ENCODE results near the gene HP1BP3. TPM values are rescaled to one million over a fixed set of nuclear protein-coding genes. Genes with fewer than 3 reads are reported as not detected.

HP1BP3 gene
- total and polyA plus RNA-seq, 2 of the 4 experiments (the other 2 are of a cell fraction), result 88.4 to 151 TPM

GRCh38 chr1:20767271-20767670 lies 19.8 kb downstream of the HP1BP3 start:
- no peak overlapping the region for H2BK15ac ChIP-seq (ENCODE audit: low read depth, low read length)
- no peak overlapping the region for H3K4ac ChIP-seq (ENCODE audit: low read depth, low read length)
- no peak overlapping the region for H2BK20ac ChIP-seq (ENCODE audit: low read depth, low read length)
- peaks cover 65% of the 10 kb centered on the region for H3K36me3 ChIP-seq (ENCODE audit: control insufficient read depth, insufficient read depth, low read length)
- ATAC-seq (ENCODE audit: low read depth), result no peak
- BruUV-seq (replicated peaks), result no TSS peak
- H3K9ac ChIP-seq (ENCODE audit: low read depth, low read length), result no peak overlapping the region
- H3K4me1 ChIP-seq (ENCODE audit: control insufficient read depth, insufficient read depth, low read length), result no peaks in the 10 kb centered on the region
- intact Hi-C loops (cut with micrococcal nuclease), result no loop called here
- H2AK9ac ChIP-seq (replicated peaks; ENCODE audit: low read depth, low read length, poor library complexity), result no peak overlapping the region
- no peaks in the 10 kb centered on the region for H3K9me3 ChIP-seq (ENCODE audit: control insufficient read depth, insufficient read depth, low read length)
- H3K23ac ChIP-seq (ENCODE audit: low read depth, low read length), result no peak overlapping the region
- no peak for DNase-seq
- POLR2A ChIA-PET (ENCODE audit: unreplicated experiment), result no interaction called here
- H3K56ac ChIP-seq (ENCODE audit: extremely low read depth, insufficient read depth, low read length), result no peak overlapping the region
- no peaks in the 10 kb centered on the region for H3K27me3 ChIP-seq (ENCODE audit: control insufficient read depth, insufficient read depth, low read length)
- no peak overlapping the region for H4K91ac ChIP-seq (ENCODE audit: insufficient read depth, low read depth, low read length)
- H4K5ac ChIP-seq (ENCODE audit: low read depth, low read length), result no peak overlapping the region
- no peaks in the 10 kb centered on the region; the same call in 1 of the 2 replicates for H3K9me1 ChIP-seq (ENCODE audit: insufficient read depth, low read length)
- TF ChIP-seq CHD1 (IDR thresholded peaks at IDR 0.05; ENCODE audit: low read depth, low read length), result no peak
- no peak for TF ChIP-seq FOS (IDR thresholded peaks at IDR 0.05; ENCODE audit: low read depth, low read length)
- TF ChIP-seq MXI1 (IDR thresholded peaks at IDR 0.05; ENCODE audit: borderline replicate concordance, low read depth, low read length), result no peak
- TF ChIP-seq MAZ (IDR thresholded peaks at IDR 0.05; ENCODE audit: borderline replicate concordance, low read depth, low read length), result no peak
- TF ChIP-seq, protein P1, sequence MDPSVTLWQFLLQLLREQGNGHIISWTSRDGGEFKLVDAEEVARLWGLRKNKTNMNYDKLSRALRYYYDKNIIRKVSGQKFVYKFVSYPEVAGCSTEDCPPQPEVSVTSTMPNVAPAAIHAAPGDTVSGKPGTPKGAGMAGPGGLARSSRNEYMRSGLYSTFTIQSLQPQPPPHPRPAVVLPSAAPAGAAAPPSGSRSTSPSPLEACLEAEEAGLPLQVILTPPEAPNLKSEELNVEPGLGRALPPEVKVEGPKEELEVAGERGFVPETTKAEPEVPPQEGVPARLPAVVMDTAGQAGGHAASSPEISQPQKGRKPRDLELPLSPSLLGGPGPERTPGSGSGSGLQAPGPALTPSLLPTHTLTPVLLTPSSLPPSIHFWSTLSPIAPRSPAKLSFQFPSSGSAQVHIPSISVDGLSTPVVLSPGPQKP (IDR thresholded peaks at IDR 0.05; ENCODE audit: borderline replicate concordance, low read depth, low read length), result no peak
- TF ChIP-seq SMC3 (IDR thresholded peaks at IDR 0.05; ENCODE audit: low read depth, low read length), result no peak
- TF ChIP-seq, protein P2, sequence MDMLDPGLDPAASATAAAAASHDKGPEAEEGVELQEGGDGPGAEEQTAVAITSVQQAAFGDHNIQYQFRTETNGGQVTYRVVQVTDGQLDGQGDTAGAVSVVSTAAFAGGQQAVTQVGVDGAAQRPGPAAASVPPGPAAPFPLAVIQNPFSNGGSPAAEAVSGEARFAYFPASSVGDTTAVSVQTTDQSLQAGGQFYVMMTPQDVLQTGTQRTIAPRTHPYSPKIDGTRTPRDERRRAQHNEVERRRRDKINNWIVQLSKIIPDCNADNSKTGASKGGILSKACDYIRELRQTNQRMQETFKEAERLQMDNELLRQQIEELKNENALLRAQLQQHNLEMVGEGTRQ (IDR thresholded peaks at IDR 0.05; ENCODE audit: low read depth, low read length), result no peak
- no peak for TF ChIP-seq RAD21 (IDR thresholded peaks at IDR 0.05; ENCODE audit: low read length)
- TF ChIP-seq BHLHE40 (IDR thresholded peaks at IDR 0.05; ENCODE audit: low read depth, low read length), result no peak
- no peak for TF ChIP-seq CEBPB (IDR thresholded peaks at IDR 0.05; ENCODE audit: low read depth, low read length)
- TF ChIP-seq, protein P3, sequence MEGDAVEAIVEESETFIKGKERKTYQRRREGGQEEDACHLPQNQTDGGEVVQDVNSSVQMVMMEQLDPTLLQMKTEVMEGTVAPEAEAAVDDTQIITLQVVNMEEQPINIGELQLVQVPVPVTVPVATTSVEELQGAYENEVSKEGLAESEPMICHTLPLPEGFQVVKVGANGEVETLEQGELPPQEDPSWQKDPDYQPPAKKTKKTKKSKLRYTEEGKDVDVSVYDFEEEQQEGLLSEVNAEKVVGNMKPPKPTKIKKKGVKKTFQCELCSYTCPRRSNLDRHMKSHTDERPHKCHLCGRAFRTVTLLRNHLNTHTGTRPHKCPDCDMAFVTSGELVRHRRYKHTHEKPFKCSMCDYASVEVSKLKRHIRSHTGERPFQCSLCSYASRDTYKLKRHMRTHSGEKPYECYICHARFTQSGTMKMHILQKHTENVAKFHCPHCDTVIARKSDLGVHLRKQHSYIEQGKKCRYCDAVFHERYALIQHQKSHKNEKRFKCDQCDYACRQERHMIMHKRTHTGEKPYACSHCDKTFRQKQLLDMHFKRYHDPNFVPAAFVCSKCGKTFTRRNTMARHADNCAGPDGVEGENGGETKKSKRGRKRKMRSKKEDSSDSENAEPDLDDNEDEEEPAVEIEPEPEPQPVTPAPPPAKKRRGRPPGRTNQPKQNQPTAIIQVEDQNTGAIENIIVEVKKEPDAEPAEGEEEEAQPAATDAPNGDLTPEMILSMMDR (conservative IDR thresholded peaks at IDR 0.05; ENCODE audit: low read depth, low read length), result no peak
- TF ChIP-seq RCOR1 (IDR thresholded peaks at IDR 0.05; ENCODE audit: insufficient replicate concordance, low read length), result no peak
- TF ChIP-seq MAFK (IDR thresholded peaks at IDR 0.05; ENCODE audit: low read depth, low read length), result no peak
- no peak for TF ChIP-seq NFE2L2 (IDR thresholded peaks at IDR 0.05; ENCODE audit: low read depth, low read length)
- TF ChIP-seq RFX5 (IDR thresholded peaks at IDR 0.05; ENCODE audit: low read depth, low read length), result no peak
- TF ChIP-seq POLR2A (IDR thresholded peaks at IDR 0.05; ENCODE audit: low read depth, low read length), result no peak
- peaks cover 10% of the 10 kb centered on the region; the same call in 1 of the 2 replicates for H4K20me1 ChIP-seq (ENCODE audit: insufficient read depth, low read length)
- H2AK5ac ChIP-seq (ENCODE audit: low read depth, low read length), result no peak overlapping the region
- H3K4me2 ChIP-seq (ENCODE audit: low read depth, low read length), result no peak overlapping the region
- H2BK120ac ChIP-seq (ENCODE audit: low read depth, low read length), result no peak overlapping the region
- H3K14ac ChIP-seq (replicated peaks; ENCODE audit: low read depth, low read length), result no peak overlapping the region
- no peak overlapping the region for H2BK5ac ChIP-seq (ENCODE audit: low read depth, low read length, poor library complexity, severe bottlenecking)
- CTCF ChIA-PET, result no interaction called here
- no peak overlapping the region for H2AFZ ChIP-seq (replicated peaks; ENCODE audit: low read length, poor library complexity)
- no peak overlapping the region for H3K18ac ChIP-seq (ENCODE audit: low read depth, low read length)
- in situ Hi-C loops (cut with MboI; ENCODE audit: low sequenced_read_pairs), result no loop called here
- H3K79me1 ChIP-seq (ENCODE audit: low read depth in 1 of 2, low read length in 2 of 2), result peaks cover 32 to 44% of the 10 kb centered on the region in 2 experiments
- no peak overlapping the region for H4K8ac ChIP-seq (ENCODE audit: low read depth in 2 of 2, low read length in 2 of 2)
- no peak overlapping the region for H3K27ac ChIP-seq (ENCODE audit: insufficient read depth, low read length)
- no peak overlapping the region for H3K4me3 ChIP-seq (ENCODE audit: insufficient read depth, low read depth, low read length)
- dilution Hi-C loops (cut with HindIII; ENCODE audit: low sequenced_read_pairs, unreplicated experiment), result no loop called here
